HG03342 (cell line): ENCODE measurements around the gene LYRM7.
A peak's percentile ranks its signal among the peaks of the same experiment; 100 is the strongest.
"Not testable (repeated sequence)": the region's sequence is repeated elsewhere in the genome, so short reads cannot be mapped to it uniquely, and the experiment has no call there.

Experiments
- ATAC-seq: cut with Tn5 transposase; IDR thresholded peaks from one replicate; pipeline ENCODE4 v1.9.1; 2021; ENCODE audit warnings: mild to moderate bottlenecking, moderate library complexity; ENCODE audit not compliant: unreplicated experiment

Gene LYRM7

DNA sequence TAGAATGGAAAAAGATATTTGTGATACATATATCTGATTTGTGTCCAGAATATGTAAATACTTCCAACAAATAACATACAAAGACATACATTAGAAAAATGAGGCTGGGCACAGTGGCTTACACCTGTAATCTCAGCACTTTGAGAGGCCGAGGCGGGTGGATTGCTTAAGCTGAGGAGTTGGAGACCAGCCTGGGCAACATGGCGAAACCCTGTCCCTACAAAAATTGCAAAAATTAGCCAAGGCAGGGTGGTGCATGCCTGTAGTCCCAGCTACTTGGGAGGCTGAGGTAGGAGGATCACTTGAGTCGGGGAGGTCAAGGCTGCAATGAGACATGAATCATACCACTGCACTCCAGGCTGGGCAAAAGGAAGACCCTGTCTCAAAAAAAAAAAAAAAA, 47.0 kb downstream of the LYRM7 start:
- ATAC-seq = no peak

GRCh38 chr5:131218392-131218791, 47.6 kb downstream of the LYRM7 start:
- peak; percentile 62 for ATAC-seq

- ATAC-seq = no peak
Observed at GRCh38 chr5:131220566-131220965, 49.8 kb downstream of the LYRM7 start.

GRCh38 chr5:131221008-131221703, 50.4 kb downstream of the LYRM7 start:
- ATAC-seq = no peak

GRCh38 chr5:131221888-131222287, 51.1 kb downstream of the LYRM7 start:
- ATAC-seq = no peak

DNA sequence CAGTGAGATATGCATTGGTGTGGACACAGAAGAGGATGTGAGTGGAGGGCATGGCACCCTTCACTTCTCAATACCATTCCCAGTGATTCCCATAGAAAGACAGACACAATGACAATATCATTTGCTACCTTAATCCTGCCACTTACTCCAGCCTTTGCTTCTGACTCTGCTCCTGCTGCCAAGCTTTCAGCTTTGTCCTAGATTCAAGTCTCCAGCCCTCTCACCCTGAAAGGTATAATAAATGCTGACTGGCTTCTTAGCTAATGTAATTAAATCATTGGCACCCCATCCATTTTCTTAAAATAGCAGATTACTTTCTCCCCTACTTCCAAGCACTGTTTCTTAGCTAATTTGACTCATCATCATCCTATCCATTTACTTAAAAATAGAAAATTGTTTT, 52.0 kb downstream of the LYRM7 start:
- ATAC-seq = no peak

GRCh38 chr5:131223751-131224386, 53.1 kb downstream of the LYRM7 start:
- ATAC-seq = no peak

DNA sequence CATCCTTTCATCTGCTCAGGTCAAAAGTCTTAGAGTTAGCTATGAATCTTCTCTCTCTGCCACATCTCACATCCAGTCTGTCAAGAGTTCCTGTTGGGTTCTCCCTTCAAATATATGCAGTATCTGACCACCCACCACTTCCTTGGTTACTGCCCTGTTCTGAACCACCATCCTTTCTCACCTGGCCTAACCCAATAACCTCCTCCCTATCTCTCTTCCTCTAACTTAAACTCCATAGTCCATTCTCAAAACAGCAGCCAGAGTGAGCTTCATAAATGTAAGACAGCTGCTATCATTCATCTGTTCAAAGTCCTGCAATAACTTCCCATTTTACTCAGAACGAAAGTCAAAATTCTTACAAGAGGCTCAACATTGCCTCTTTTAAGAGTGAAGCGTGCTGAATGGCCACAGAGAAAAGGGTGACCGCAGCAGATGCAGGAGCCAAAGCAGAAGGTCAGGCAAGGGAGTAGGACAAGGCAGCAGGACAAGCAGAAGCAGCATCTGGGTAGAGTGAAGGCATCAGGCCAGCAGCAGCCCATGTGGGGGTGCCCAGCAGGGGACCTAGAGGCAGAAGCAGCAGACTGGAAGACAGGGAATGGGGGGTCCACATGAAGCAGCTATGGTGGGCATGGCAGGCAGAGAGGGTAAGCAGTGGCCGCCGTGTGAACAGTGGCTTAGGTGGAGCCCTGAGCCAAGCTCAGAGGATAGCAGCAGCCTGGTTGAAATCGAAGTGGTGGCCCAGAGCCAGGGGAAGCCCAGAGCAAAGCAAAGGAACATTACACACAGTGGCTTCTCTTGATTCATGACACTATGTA, 53.9 kb downstream of the LYRM7 start:
- ATAC-seq = peak; percentile 78

GRCh38 chr5:131225282-131225974, 54.7 kb downstream of the LYRM7 start:
- ATAC-seq = no peak

DNA sequence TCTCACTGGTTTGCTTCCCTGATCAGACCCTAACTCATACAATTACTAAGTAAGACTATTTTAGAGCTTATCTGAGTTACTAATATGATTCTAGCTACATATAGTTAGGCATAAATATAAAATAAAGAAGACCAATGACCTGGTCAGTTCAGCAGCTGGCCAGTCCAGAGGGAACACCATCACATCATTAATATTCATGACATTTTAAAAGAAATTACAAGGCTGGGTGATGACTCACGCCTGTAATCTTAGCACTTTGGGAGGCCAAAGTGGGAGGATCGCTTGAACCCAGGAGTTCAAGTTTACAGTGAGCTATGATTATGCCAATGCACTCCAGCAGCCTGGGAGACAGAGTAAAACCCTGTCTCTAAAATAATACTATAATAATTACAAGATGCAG, 56.2 kb downstream of the LYRM7 start:
- no peak for ATAC-seq

GRCh38 chr5:131228646-131229045, 57.9 kb downstream of the LYRM7 start:
- ATAC-seq = no peak

GRCh38 chr5:131229623-131230022, 58.9 kb downstream of the LYRM7 start:
- no peak for ATAC-seq

- ATAC-seq = peak; percentile 76
Observed at GRCh38 chr5:131230406-131230805, 59.7 kb downstream of the LYRM7 start.

DNA sequence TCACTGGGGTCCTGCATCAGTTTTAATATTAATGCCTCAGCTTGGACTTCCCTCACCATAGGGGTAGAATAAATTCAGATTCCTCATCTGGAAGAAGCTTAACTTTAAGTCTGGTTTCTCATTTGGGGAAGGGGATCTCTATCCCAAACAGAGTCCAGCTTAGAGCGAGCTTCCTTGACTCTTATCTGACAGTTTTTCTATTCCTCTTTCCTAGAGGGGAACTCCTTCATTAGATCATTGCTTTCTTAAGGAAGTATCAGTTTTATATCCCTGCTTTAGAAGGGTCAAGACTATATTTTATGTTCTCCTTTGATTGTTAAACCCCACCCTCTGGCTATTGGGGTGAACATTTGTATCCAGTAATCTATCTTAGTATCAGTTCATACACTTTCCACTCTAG, 68.9 kb downstream of the LYRM7 start:
- no peak for ATAC-seq

GRCh38 chr5:131242728-131243255, 72.0 kb downstream of the LYRM7 start:
- no peak for ATAC-seq

- ATAC-seq = no peak
Observed at GRCh38 chr5:131245312-131245711, 74.6 kb downstream of the LYRM7 start.

DNA sequence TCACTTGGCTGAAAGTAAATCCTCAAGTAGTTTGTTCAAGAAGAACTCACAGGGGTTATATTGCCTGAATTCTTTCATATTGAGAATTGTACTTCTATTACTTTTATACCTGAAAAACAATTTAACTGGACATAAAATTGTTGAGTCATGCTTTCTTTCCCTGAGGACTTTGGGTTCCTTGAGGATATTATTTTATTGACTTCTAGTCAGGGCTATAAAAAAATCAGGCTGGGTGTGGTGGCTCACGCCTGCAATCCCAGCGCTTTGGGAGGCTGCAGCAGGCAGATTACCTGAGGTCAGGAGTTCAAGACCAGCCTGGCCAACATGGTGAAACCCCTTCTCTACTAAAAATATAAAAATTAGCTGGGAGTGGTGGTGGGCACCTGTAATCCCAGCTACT, 75.2 kb downstream of the LYRM7 start:
- no peak for ATAC-seq

DNA sequence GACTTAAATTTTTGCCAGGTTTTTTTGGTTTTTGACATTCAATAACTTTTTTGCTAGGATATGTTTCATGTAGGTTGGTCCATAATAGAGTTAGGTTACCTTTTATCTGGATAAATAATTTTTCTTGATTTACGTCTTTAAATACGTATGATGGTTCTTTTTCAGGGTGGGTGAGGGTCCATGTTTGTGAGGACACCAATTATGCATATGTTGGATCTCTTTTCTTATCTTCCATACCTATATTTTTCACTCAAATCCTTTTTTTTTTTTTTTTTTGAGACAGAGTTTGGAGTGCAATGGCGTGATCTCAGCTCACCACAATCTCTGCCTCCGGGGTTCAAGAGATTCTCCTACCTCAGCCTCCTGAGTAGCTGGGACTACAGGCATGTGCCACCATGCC, 75.8 kb downstream of the LYRM7 start:
- no peak for ATAC-seq

GRCh38 chr5:131250751-131251475, 80.2 kb downstream of the LYRM7 start:
- ATAC-seq = no peak

DNA sequence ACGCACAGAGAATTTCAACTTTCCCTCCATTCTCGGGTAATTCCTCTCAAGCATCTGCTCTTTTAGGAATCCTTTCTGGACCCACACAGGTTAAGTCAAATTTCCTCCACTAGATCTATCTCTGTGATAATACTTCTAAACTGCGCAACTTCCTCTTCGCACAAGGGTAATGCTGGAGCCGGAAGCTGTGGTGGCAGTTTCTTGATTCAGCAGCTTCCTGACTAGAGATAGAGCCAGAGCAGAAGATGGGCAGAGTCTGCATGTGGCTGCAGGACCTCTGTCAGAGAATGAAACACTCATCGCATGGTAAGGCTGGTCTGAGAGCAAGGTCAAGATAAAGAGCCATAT, 82.1 kb downstream of the LYRM7 start:
- peak; percentile 83 for ATAC-seq

DNA sequence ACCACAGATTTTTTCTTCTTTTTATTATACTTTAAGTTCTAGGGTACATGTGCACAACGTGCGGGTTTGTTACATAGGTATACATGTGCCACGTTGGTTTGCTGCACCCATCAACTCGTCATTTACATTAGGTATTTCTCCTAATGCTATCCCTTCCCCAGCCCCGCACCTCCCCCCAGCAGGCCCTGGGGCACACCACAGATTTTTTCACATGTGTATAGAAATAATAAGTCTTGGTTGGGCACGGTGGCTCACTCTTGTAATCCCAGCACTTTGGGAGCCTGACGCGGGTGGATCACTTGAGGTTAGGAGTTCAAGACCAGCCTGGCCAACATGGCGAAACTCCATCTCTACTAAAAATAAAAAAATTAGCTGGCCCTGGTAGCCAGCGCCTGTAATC, 83.3 kb downstream of the LYRM7 start:
- not testable (repeated sequence) for ATAC-seq
